WTC11 (cell line): Measurements from ENCODE around the gene CYP27C1. TPM values are rescaled to one million over a fixed set of nuclear protein-coding genes. Genes with fewer than 3 reads are reported as not detected.

Source experiments
- ATAC-seq: fragments of 200-7000 bp; cut with Tn5 transposase; 2 replicates; pipeline ENCODE4 v1.10.0; 2021; ENCODE audit warnings: mild to moderate bottlenecking, moderate library complexity
- CTCF ChIA-PET: fragments of 300-600 bp; sonication (Branson Sonifier 250); formaldehyde crosslinking; loops from one replicate; lab custom pipeline; 2021; ENCODE audit warnings: antibody characterized with exemption; lab: Charles Lee
- POLR2A ChIA-PET: fragments of 350-600 bp; sonication (Branson Sonifier 250); formaldehyde crosslinking; loops from one replicate; lab custom pipeline; 2021; ENCODE audit warnings: antibody characterized with exemption; lab: Charles Lee
- DNase-seq: peaks from one replicate; pipeline ENCODE4 v3.0.0; 2021; ENCODE audit warnings: low spot score
- H3K27ac Mint-ChIP-seq: 2 replicates; pipeline ENCODE4 v1.8.0; 2021; ENCODE audit warnings: mixed read lengths
- H3K27me3 Mint-ChIP-seq: 2 replicates; pipeline ENCODE4 v1.8.0; 2021; ENCODE audit warnings: low read depth, mild to moderate bottlenecking, moderate library complexity, mixed read lengths
- H3K36me3 Mint-ChIP-seq: 2 replicates; pipeline ENCODE4 v1.8.0; 2021; ENCODE audit warnings: mixed read lengths
- H3K4me1 Mint-ChIP-seq: 2 replicates; pipeline ENCODE4 v1.8.0; 2022; ENCODE audit warnings: mixed read lengths
- H3K4me3 Mint-ChIP-seq: 2 replicates; pipeline ENCODE4 v1.8.0; 2021; ENCODE audit warnings: mild to moderate bottlenecking, moderate library complexity, mixed read lengths
- H3K9me3 Mint-ChIP-seq: 2 replicates; pipeline ENCODE4 v1.8.0; 2021; ENCODE audit warnings: mixed read lengths
- CBFB ChIP-seq: sonication (generic); formaldehyde crosslinking; IDR thresholded peaks from 2 replicates; pipeline ENCODE4 v1.8.1; 2022; ENCODE audit warnings: mild to moderate bottlenecking, low read depth, missing genetic modification reagents
- CREB1 ChIP-seq: sonication (generic); formaldehyde crosslinking; IDR thresholded peaks from 2 replicates; pipeline ENCODE4 v1.8.0; 2023; ENCODE audit warnings: mild to moderate bottlenecking, missing genetic modification reagents
- EMX1 ChIP-seq: fragments of 250-450 bp; sonication (Bioruptor Pico); IDR thresholded peaks from 2 replicates; pipeline ENCODE4 v1.8.0; 2021; ENCODE audit warnings: mild to moderate bottlenecking
- ESRRA ChIP-seq: sonication (generic); formaldehyde crosslinking; IDR thresholded peaks from 2 replicates; pipeline ENCODE4 v1.8.1; 2022; ENCODE audit warnings: mild to moderate bottlenecking, missing genetic modification reagents, borderline replicate concordance
- ETV6 ChIP-seq: sonication (generic); formaldehyde crosslinking; IDR thresholded peaks from 2 replicates; pipeline ENCODE4 v1.8.1; 2022; ENCODE audit warnings: mild to moderate bottlenecking, missing genetic modification reagents
- IRF2 ChIP-seq: sonication (generic); formaldehyde crosslinking; IDR thresholded peaks from 2 replicates; pipeline ENCODE4 v1.8.0; 2022; ENCODE audit warnings: low read depth, missing genetic modification reagents, borderline replicate concordance
- JAZF1 ChIP-seq: fragments of 250-450 bp; sonication (Bioruptor Pico); IDR thresholded peaks from 2 replicates; pipeline ENCODE4 v1.9.0; 2021; ENCODE audit warnings: moderate library complexity, mild to moderate bottlenecking, inconsistent platforms
- RORB ChIP-seq: fragments of 250-450 bp; sonication (Bioruptor Pico); IDR thresholded peaks from 2 replicates; pipeline ENCODE4 v1.9.0; 2021; ENCODE audit warnings: mild to moderate bottlenecking
- TEAD4 ChIP-seq: sonication (generic); formaldehyde crosslinking; IDR thresholded peaks from 2 replicates; pipeline ENCODE4 v1.8.0; 2022; ENCODE audit warnings: mild to moderate bottlenecking, missing genetic modification reagents
- ZNF317 ChIP-seq: sonication (generic); formaldehyde crosslinking; IDR thresholded peaks from 2 replicates; pipeline ENCODE4 v1.8.1; 2023; ENCODE audit warnings: low read depth, mild to moderate bottlenecking, moderate library complexity, missing genetic modification reagents, borderline replicate concordance
- ZNF396 ChIP-seq: fragments of 250-450 bp; sonication (Bioruptor Pico); IDR thresholded peaks from 2 replicates; pipeline ENCODE4 v1.8.0; 2021; ENCODE audit warnings: mild to moderate bottlenecking, moderate library complexity, borderline replicate concordance
- total RNA-seq: library from RNA; stranded (reverse); gene quantifications from 3 replicates; pipeline ENCODE4 v1.2.3, GENCODE V29; 2021
- TF ChIP-seq, protein P1 (sequence below): fragments of 250-450 bp; sonication (Bioruptor Pico); IDR thresholded peaks from 2 replicates; pipeline ENCODE4 v1.8.0; 2021; ENCODE audit warnings: mild to moderate bottlenecking
- TF ChIP-seq, protein P2 (sequence below): sonication (generic); formaldehyde crosslinking; IDR thresholded peaks from 2 replicates; pipeline ENCODE4 v1.8.0; 2022; ENCODE audit warnings: missing genetic modification reagents
- TF ChIP-seq, protein P3 (sequence below): fragments of 200-600 bp; IDR thresholded peaks from 2 replicates; pipeline ENCODE4 v1.8.0; 2022; ENCODE audit warnings: antibody characterized with exemption
- TF ChIP-seq, protein P4 (sequence below): sonication (generic); formaldehyde crosslinking; IDR thresholded peaks from 2 replicates; pipeline ENCODE4 v1.8.1; 2023; ENCODE audit warnings: mild to moderate bottlenecking, missing genetic modification reagents, borderline replicate concordance
- TF ChIP-seq, protein P5 (sequence below): sonication (generic); formaldehyde crosslinking; IDR thresholded peaks from 2 replicates; pipeline ENCODE4 v1.8.0; 2023; ENCODE audit warnings: missing genetic modification reagents

CYP27C1 gene
- total RNA-seq, 1 experiment from 2014 or later, result 2.4 TPM

DNA sequence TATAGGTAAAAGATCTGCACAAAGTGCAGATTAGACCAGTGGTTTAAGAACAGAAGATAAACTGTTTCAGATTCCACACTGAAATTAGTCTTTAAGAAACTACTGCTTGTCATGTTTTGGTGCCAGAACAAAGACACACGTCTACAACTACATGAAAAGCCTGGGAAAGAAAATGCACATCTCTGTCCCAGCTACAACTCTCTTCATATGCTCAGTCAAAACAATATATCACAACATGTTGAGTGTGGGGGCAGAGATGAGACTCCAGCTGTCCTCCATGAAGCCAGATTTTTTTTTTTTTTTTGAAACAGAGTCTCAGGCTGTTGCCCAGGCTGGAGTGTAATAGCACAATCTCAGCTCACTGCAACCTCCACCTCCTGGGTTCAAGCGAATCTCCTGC is 60.6 kb downstream of the CYP27C1 start:
- Mint-ChIP-seq H3K27me3 (no peaks in the 10 kb centered on the region), H3K4me1 (peaks cover 20% of the 10 kb centered on the region), H3K27ac (no peak overlapping the region), H3K36me3 (no peaks in the 10 kb centered on the region), H3K4me3 (no peak overlapping the region), H3K9me3 (peaks cover 5% of the 10 kb centered on the region)
- TF ChIP-seq CREB1 (no peak), JAZF1 (CRISPR knock-in tag) (no peak), RORB (CRISPR knock-in tag) (no peak), IRF2 (CRISPR knock-in tag) (no peak), ETV6 (CRISPR knock-in tag) (no peak), EMX1 (CRISPR knock-in tag) (no peak), CBFB (CRISPR knock-in tag) (no peak), TEAD4 (CRISPR knock-in tag) (no peak), ZNF396 (CRISPR knock-in tag) (no peak), ZNF317 (CRISPR knock-in tag) (no peak), ESRRA (CRISPR knock-in tag) (no peak)
- TF ChIP-seq, protein P1, sequence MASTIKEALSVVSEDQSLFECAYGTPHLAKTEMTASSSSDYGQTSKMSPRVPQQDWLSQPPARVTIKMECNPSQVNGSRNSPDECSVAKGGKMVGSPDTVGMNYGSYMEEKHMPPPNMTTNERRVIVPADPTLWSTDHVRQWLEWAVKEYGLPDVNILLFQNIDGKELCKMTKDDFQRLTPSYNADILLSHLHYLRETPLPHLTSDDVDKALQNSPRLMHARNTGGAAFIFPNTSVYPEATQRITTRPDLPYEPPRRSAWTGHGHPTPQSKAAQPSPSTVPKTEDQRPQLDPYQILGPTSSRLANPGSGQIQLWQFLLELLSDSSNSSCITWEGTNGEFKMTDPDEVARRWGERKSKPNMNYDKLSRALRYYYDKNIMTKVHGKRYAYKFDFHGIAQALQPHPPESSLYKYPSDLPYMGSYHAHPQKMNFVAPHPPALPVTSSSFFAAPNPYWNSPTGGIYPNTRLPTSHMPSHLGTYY (CRISPR knock-in tag), result no peak
- TF ChIP-seq, protein P2, sequence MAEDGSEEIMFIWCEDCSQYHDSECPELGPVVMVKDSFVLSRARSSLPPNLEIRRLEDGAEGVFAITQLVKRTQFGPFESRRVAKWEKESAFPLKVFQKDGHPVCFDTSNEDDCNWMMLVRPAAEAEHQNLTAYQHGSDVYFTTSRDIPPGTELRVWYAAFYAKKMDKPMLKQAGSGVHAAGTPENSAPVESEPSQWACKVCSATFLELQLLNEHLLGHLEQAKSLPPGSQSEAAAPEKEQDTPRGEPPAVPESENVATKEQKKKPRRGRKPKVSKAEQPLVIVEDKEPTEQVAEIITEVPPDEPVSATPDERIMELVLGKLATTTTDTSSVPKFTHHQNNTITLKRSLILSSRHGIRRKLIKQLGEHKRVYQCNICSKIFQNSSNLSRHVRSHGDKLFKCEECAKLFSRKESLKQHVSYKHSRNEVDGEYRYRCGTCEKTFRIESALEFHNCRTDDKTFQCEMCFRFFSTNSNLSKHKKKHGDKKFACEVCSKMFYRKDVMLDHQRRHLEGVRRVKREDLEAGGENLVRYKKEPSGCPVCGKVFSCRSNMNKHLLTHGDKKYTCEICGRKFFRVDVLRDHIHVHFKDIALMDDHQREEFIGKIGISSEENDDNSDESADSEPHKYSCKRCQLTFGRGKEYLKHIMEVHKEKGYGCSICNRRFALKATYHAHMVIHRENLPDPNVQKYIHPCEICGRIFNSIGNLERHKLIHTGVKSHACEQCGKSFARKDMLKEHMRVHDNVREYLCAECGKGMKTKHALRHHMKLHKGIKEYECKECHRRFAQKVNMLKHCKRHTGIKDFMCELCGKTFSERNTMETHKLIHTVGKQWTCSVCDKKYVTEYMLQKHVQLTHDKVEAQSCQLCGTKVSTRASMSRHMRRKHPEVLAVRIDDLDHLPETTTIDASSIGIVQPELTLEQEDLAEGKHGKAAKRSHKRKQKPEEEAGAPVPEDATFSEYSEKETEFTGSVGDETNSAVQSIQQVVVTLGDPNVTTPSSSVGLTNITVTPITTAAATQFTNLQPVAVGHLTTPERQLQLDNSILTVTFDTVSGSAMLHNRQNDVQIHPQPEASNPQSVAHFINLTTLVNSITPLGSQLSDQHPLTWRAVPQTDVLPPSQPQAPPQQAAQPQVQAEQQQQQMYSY (CRISPR knock-in tag), result no peak
- TF ChIP-seq, protein P3, sequence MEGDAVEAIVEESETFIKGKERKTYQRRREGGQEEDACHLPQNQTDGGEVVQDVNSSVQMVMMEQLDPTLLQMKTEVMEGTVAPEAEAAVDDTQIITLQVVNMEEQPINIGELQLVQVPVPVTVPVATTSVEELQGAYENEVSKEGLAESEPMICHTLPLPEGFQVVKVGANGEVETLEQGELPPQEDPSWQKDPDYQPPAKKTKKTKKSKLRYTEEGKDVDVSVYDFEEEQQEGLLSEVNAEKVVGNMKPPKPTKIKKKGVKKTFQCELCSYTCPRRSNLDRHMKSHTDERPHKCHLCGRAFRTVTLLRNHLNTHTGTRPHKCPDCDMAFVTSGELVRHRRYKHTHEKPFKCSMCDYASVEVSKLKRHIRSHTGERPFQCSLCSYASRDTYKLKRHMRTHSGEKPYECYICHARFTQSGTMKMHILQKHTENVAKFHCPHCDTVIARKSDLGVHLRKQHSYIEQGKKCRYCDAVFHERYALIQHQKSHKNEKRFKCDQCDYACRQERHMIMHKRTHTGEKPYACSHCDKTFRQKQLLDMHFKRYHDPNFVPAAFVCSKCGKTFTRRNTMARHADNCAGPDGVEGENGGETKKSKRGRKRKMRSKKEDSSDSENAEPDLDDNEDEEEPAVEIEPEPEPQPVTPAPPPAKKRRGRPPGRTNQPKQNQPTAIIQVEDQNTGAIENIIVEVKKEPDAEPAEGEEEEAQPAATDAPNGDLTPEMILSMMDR, result no peak
- TF ChIP-seq, protein P4, sequence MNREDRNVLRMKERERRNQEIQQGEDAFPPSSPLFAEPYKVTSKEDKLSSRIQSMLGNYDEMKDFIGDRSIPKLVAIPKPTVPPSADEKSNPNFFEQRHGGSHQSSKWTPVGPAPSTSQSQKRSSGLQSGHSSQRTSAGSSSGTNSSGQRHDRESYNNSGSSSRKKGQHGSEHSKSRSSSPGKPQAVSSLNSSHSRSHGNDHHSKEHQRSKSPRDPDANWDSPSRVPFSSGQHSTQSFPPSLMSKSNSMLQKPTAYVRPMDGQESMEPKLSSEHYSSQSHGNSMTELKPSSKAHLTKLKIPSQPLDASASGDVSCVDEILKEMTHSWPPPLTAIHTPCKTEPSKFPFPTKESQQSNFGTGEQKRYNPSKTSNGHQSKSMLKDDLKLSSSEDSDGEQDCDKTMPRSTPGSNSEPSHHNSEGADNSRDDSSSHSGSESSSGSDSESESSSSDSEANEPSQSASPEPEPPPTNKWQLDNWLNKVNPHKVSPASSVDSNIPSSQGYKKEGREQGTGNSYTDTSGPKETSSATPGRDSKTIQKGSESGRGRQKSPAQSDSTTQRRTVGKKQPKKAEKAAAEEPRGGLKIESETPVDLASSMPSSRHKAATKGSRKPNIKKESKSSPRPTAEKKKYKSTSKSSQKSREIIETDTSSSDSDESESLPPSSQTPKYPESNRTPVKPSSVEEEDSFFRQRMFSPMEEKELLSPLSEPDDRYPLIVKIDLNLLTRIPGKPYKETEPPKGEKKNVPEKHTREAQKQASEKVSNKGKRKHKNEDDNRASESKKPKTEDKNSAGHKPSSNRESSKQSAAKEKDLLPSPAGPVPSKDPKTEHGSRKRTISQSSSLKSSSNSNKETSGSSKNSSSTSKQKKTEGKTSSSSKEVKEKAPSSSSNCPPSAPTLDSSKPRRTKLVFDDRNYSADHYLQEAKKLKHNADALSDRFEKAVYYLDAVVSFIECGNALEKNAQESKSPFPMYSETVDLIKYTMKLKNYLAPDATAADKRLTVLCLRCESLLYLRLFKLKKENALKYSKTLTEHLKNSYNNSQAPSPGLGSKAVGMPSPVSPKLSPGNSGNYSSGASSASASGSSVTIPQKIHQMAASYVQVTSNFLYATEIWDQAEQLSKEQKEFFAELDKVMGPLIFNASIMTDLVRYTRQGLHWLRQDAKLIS (CRISPR knock-in tag), result no peak
- TF ChIP-seq, protein P5, sequence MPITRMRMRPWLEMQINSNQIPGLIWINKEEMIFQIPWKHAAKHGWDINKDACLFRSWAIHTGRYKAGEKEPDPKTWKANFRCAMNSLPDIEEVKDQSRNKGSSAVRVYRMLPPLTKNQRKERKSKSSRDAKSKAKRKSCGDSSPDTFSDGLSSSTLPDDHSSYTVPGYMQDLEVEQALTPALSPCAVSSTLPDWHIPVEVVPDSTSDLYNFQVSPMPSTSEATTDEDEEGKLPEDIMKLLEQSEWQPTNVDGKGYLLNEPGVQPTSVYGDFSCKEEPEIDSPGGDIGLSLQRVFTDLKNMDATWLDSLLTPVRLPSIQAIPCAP (CRISPR knock-in tag), result no peak
- POLR2A ChIA-PET, result interaction anchor here (0.7 kb wide), 1 partner anchor 73 kb away, joined by 3 read pairs; no protein-coding TSS in a partner anchor
- ATAC-seq (no peak), DNase-seq (no peak)
- CTCF ChIA-PET, result interaction anchor here (0.7 to 0.9 kb wide), 3 partner anchors 14 to 187 kb away, joined by 3 to 4 read pairs (median 3); no protein-coding TSS in a partner anchor
